ENCODE results near the gene RASSF3. TPM values are rescaled to one million over a fixed set of nuclear protein-coding genes. Genes with fewer than 3 reads are reported as not detected.

RASSF3 gene
- total and polyA plus RNA-seq, 12 donors: 21.6 to 159 (median 82.4) TPM

GRCh38 chr12:64731683-64732082 lies 121.4 kb downstream of the RASSF3 start:
- Histone ChIP-seq H3K4me1 (peaks cover 0 to 47% (median 31%) of the 10 kb centered on the region in 9 donors), H3K9me3 (no peaks in the 10 kb centered on the region), H3K27me3 (no peaks in the 10 kb centered on the region), H3K4me3 (no peak overlapping the region), H3K36me3 (peaks cover 0 to 79% (median 30%) of the 10 kb centered on the region in 9 donors), H3K27ac (no peak overlapping the region)
- intact Hi-C loops (cut with DNase I): no loop called here
- 96 to 97% methylated on average over 4 of the region's 4 CpGs for WGBS, 2 donors
- no peak for DNase-seq
- TF ChIP-seq, protein P1, sequence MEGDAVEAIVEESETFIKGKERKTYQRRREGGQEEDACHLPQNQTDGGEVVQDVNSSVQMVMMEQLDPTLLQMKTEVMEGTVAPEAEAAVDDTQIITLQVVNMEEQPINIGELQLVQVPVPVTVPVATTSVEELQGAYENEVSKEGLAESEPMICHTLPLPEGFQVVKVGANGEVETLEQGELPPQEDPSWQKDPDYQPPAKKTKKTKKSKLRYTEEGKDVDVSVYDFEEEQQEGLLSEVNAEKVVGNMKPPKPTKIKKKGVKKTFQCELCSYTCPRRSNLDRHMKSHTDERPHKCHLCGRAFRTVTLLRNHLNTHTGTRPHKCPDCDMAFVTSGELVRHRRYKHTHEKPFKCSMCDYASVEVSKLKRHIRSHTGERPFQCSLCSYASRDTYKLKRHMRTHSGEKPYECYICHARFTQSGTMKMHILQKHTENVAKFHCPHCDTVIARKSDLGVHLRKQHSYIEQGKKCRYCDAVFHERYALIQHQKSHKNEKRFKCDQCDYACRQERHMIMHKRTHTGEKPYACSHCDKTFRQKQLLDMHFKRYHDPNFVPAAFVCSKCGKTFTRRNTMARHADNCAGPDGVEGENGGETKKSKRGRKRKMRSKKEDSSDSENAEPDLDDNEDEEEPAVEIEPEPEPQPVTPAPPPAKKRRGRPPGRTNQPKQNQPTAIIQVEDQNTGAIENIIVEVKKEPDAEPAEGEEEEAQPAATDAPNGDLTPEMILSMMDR (IDR thresholded peaks at IDR 0.05): no peak
- no peak for ATAC-seq

- H3K27ac ChIP-seq: peak overlapping the region in 9 of 10 donors; percentile 35 to 75 (median 65)
- H3K4me3 ChIP-seq: no peak overlapping the region
- H3K4me1 ChIP-seq: peaks cover 0 to 47% (median 31%) of the 10 kb centered on the region in 9 donors
- TF ChIP-seq, protein P1 (IDR thresholded peaks at IDR 0.05): no peak
- intact Hi-C loops (cut with DNase I): no loop called here
- H3K36me3 ChIP-seq: peaks cover 0 to 81% (median 35%) of the 10 kb centered on the region in 9 donors
- WGBS, 2 donors: 49 to 61% methylated on average over 4 of the region's 4 CpGs
- DNase-seq: peak; percentile 45 to 78
- peak; percentile 84 to 96 (median 92) for ATAC-seq
- H3K9me3 ChIP-seq: no peaks in the 10 kb centered on the region
- H3K27me3 ChIP-seq: no peaks in the 10 kb centered on the region
These were observed 123.6 kb downstream of the RASSF3 start for GRCh38 chr12:64733857-64734256.

GRCh38 chr12:64735442-64735841 lies 125.1 kb downstream of the RASSF3 start:
- ATAC-seq: no peak
- H3K4me1 ChIP-seq: peaks cover 0 to 43% (median 18%) of the 10 kb centered on the region in 9 donors
- peak overlapping the region in 2 of 10 donors; percentile 17 to 71 for H3K27ac ChIP-seq
- no peak overlapping the region for H3K4me3 ChIP-seq
- TF ChIP-seq, protein P1 (IDR thresholded peaks at IDR 0.05): no peak
- no peaks in the 10 kb centered on the region for H3K9me3 ChIP-seq
- H3K36me3 ChIP-seq: peaks cover 0 to 96% (median 51%) of the 10 kb centered on the region in 9 donors
- no peaks in the 10 kb centered on the region for H3K27me3 ChIP-seq
- intact Hi-C loops (cut with DNase I): no loop called here
- DNase-seq: no peak

DNA sequence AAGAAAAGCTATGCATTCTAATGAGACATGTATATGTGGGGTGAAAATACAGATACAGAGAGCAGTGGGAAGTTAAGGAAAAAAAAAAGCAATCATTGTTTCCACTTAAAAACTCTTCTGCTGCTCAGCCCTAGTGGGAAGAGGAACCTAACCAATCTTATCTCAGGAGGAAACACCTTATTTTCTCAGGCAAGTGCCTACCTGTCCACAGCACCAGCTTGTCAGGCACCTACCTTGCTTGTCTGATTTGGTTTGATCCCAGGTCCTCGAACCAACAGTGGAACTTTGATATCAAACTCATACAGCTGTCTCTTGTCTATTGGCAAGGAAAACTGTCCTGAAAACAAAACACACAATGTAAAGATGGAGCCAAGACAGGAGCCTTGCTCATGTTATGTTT lies 126.5 kb downstream of the RASSF3 start:
- 25 to 38% methylated on average over 1 of the region's 1 CpG for WGBS, 2 donors
- peaks cover 0 to 98% (median 62%) of the 10 kb centered on the region in 9 donors for H3K36me3 ChIP-seq
- TF ChIP-seq, protein P1 (IDR thresholded peaks at IDR 0.05): no peak
- no peaks in the 10 kb centered on the region for H3K9me3 ChIP-seq
- no peak overlapping the region for H3K4me3 ChIP-seq
- peaks cover 0 to 40% (median 10%) of the 10 kb centered on the region in 9 donors for H3K4me1 ChIP-seq
- DNase-seq (no peak), ATAC-seq (no peak)
- no peaks in the 10 kb centered on the region for H3K27me3 ChIP-seq
- no peak overlapping the region for H3K27ac ChIP-seq
- intact Hi-C loops (cut with DNase I): no loop called here

Measured in heart right ventricle (tissue), 16 donors.